Measurements from ENCODE around the gene MYZAP.

MYZAP gene

GRCh38 chr15:57705746-57706404 is 114.2 kb downstream of the MYZAP start:
- no peak for DNase-seq

- peak; percentile 38 for DNase-seq
These were observed 114.9 kb downstream of the MYZAP start, which contains the start of gene POLR2M for GRCh38 chr15:57706405-57707209. Gene POLR2M (plus strand): TSS chr15:57706714. CDS start chr15:57706843, 129 bp downstream.

- no peak for DNase-seq
These were observed 116.3 kb downstream of the MYZAP start for GRCh38 chr15:57708047-57708446.

- no peak for DNase-seq
These were observed 126.6 kb downstream of the MYZAP start for GRCh38 chr15:57718309-57718708.

GRCh38 chr15:57720867-57721266 is 129.2 kb downstream of the MYZAP start:
- no peak for DNase-seq

- no peak for DNase-seq
These were observed 134.7 kb downstream of the MYZAP start for GRCh38 chr15:57726411-57726810.

- no peak for DNase-seq
These were observed 135.3 kb downstream of the MYZAP start for GRCh38 chr15:57727031-57727430.

GRCh38 chr15:57728436-57728835 is 136.7 kb downstream of the MYZAP start:
- no peak for DNase-seq

- DNase-seq, result no peak
These were observed 139.2 kb downstream of the MYZAP start for GRCh38 chr15:57730876-57731275.

- DNase-seq, result no peak
These were observed 139.9 kb downstream of the MYZAP start for GRCh38 chr15:57731530-57732103.

GRCh38 chr15:57732526-57733331 is 141.0 kb downstream of the MYZAP start:
- DNase-seq, result no peak

- DNase-seq, result no peak
These were observed 143.2 kb downstream of the MYZAP start for GRCh38 chr15:57734860-57735259.
